Measurements from ENCODE around the gene AKAP8L.
"Not testable (repeated sequence)": the region's sequence is repeated elsewhere in the genome, so short reads cannot be mapped to it uniquely, and the experiment has no call there.

AKAP8L gene

DNA sequence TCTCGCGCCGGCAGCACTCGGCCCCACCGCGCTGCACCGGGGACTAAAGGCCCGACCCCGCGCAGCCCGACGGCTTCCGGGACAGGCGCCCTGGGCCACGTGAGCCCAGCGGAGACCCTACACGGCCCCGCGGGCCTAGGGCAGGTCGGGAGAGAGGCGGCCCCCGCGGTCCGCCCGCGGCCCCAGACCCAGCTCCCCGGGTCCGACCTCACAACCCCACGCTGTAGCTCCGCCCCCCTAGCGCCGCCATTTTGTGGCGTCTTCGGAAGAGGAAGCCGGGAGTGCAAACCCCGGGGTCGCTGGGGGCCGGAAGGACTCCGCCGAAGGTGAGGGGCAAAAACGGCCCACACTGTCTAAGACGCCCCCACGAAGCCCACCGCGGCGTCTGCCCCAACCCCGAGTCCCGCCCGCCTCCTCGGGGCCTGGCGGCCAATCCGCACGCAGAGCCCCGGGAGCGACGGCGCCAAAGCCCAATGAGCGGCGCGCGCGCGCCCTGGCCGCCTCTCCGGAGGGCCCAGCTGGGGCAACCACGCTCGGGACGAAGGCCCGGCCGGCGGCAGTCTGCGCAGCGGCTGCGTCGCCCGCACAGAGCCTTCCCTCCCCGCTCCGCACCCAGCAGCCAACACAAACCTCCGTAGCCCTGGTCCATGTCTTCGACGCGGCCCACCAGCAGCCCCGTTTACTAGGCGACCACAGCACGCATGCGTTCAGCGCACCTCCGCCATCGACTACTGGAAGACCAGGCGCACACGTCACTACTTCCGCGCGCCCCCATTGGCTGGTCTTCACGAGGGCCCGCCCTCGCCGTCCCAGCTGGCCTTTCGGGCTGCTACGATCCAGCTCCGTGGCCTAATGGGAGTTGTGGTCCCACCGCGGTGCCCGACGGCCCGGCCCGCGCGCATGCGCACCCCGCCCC is 39.4 kb downstream of the AKAP8L start, which contains the start of gene AKAP8:
TSS of gene AKAP8 (minus strand) at position 705 of the 916 bp plus-strand sequence. CDS start at position 649, 56 bp downstream.
- peak; percentile 92 for DNase-seq

DNA sequence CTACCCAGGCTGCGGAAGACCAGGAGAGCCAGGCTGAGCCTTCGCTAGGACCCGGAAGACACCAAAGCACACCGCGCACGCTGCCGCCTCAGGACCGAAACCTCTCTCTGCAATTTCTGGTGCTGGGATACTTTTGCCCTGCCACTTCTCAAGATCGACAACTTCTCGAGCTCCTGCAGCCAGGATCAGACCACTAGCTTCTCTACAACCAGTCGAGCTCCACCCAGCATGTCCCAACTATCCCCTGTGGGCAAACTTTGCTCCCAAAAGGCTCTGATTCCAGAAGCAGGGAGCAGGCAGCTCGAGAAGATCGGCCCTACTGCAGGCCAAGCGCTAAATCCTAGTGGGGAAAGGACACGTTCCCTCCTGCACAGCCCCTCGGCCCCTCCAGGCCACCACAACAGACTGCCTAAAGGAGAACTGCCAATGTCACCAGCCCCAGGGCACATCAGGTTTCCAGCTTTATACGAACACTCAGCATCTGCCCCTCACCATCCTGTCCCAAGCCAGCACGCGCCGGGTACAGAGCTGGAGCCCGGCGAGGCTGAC is 40.2 kb downstream of the AKAP8L start:
- DNase-seq, result peak; percentile 22

DNA sequence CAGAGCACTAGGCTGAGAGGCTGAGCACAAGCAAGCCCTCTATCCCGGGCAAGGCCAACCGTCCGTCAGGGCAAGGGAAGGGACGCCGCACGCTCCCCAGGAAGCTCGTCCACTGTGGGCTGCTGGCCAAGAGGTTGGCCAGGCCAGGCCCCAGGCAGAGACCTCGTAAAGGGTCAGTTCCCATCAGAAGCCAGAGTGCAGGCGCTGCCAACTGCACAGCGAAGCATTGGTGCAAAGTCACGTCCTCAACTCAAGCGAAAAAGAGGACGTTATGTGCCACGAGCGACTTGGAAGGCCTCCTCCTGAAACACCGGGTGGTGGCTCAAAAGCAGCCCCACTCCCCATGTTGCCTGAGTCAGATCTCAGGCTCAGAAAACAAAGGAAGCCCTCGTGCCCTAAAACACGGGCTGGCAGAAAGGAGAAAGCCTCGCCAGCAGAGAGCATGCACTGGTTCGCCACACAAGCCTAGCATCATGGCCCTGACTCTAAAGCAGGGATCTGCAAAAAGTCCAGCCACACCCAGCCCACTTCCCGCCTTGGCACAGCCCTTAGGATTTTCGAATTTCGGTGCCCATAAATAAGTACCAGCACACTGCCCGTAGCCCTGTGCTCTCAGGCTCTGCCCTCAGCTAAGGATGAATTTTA is 43.9 kb downstream of the AKAP8L start:
- DNase-seq, result no peak

DNA sequence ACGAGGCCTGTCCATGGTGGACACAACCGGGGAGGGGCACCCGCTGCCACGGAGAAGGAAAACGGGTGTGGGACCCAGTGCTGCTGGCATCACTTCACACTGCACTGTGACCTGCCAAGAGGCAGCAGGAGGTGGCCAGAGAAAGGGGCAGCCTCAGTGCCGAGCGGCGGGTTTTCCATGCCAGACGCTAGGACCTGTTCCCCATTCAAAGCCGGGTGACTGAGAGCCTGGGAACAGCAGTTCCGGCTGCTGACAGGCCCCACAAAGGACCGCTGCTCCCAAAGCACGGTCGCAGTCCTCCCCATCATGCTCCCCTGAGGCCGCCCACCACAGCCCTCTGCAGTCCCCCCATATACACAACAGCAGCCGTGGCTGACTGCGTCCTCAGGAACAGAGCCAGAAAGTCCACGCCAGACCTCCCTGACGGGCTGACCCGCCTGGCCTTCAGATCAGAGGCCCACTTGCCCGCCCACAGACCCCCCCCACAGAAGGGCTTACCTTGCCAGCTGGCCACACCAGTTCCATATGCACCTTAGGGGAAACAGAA is 44.6 kb downstream of the AKAP8L start:
- DNase-seq, result no peak

DNA sequence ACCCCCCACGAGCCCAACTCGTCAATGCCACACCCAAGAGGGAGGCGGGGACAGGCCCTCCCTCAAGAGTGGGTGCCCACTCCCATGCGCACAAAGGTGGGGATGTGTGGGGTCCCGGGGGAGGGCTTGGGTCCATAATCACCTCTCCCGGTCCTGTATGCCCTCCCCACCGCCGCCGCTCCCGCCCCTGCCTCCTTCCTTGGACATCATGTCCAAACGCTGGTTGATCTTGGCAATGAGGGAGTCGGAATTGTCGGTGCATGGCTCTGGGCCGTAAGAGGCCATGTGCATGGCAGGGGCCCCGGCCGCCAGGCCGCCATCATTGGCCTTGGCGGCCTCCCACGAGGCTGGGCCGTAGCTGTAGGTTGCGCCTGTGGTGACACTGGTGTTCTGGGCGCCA is 45.1 kb downstream of the AKAP8L start:
- DNase-seq, result no peak

DNA sequence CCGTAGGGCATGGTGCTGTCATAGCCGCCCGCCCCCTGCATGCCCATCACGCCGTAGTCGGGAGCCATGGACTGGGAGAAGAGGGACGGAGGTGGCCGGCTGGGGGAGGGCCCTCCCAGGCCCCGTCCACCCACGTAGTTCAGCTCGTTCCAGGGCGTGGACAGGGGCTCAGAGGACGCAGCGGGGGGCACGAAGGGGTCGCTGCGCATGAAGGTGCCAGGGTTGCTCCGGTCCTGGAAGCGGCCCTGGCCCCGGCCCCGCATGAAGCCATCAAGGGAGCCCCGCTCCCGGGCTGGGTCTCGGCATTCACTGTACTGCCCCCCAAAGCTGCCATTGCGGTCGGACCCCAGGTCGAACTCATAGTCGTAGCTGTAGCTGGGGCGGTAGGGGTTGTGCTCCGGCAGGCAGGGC is 45.9 kb downstream of the AKAP8L start:
- no peak for DNase-seq

DNA sequence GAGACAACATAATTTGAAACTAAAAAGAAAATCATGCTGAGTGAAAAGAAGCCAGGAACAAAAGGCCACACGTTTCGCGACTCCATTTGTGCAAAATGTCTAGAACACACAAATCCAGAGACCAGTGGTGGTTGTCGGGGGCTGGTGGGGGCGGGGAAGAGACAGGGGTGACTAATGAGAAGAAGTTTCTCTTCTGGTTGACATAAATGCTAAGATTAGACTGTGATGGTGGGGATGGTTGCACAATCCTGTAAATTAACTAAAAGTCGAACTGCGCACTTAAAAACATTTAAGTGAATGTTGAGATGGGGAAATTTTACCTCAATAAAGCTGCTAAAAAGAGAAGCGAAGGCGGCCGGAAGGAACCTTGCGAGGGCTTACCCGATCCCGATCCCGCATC is 46.3 kb downstream of the AKAP8L start:
- DNase-seq, result no peak

DNA sequence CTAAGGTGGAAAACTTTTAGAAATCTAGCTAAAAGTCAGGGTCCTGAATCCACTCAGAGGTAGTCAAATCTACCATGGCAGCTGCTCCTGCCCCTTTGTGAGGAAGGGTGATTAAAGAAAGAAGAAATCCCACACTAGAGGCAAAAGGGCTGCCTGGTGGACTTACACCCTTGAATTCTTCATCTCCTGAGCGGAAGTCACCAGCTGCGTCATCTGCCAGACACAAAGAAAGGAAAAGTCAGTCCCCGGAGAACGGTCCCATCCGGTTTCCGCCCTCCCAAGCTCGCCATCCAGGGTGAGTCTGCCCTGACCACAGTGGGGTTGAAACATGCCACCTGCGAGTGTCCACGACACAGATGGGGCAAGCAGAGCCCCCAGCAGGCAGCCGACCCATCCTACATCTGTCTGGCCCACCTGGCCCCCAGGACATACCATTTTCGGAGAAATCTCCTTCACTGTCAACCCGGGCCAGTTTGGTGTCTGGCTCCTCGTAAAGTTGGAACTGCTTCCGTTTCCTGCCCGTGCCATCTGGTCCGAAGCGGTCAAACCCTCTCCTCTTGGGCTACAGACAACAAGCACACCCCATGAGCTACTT is 46.9 kb downstream of the AKAP8L start:
- DNase-seq, result no peak

DNA sequence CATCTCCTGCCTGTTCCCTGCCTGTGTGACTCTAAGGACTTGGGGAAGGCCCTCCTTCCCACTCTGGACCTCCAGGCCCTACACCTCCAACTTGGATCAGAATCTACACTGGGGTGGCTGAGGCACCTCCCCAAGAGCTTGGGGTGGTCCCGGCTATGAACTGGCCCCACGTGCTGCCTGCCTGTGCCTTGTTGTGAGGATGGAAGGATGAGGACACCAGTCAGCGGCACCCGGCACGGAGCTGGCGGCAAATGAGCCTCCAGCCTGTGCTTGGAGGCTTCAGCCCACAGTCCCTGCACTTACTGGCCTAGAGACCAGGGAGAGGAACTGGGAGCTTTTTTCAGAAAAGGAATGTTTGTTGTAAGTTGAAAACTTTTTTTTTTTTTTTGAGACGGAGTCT is 47.7 kb downstream of the AKAP8L start:
- DNase-seq, result no peak

DNA sequence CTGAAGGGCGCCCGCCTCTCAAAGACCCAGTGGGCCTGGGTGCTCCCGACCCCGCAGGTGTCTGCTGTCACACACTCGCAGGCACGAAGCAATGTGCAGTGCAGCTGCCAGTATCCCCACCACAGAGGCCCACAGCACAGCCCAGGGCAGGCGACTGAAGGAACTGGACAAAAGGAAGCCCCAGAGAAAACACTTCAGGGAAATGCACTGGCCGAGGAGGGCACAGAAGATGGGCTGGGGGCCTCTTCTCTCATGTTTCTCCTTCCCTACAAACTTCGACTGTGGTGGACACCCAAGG is 49.2 kb downstream of the AKAP8L start:
- no peak for DNase-seq

DNA sequence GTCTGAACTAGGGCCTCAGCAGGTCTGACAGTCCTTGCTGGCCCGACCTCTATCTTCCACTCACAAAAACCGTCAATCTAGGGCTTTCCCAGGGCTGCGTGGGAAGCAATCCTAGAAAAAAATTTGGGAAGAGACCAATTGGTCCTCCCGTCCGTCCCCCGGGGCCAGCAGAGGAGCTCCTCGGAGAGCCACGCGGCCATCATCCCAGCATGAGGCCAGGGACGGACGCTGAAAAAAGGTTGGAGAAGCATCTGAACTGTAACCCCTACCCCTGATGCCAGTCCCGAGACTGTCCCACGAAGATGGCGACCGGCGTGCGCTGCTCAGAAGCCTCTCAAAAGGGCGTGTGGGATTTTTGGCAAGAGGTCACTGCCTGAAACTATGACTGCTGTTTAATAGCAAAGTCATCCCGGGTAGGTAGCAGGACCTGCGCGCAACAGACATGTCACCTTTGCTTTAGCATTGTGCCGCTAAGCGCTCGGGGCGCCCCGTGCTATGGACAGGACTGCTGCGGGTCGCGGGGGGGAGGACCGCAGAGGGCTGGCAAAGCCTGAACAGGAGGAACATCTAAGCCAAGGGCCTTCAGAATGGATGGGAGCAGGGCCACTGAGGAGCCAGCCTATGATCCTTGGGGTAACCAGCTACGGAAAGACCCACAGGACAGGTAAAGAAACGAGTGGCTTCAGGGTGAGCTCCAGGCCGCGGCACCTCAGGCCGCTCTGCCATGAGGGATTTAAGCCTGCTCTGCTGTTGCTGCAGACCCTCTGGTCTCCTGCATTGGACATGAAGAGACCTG is 49.8 kb downstream of the AKAP8L start:
- no peak for DNase-seq

DNA sequence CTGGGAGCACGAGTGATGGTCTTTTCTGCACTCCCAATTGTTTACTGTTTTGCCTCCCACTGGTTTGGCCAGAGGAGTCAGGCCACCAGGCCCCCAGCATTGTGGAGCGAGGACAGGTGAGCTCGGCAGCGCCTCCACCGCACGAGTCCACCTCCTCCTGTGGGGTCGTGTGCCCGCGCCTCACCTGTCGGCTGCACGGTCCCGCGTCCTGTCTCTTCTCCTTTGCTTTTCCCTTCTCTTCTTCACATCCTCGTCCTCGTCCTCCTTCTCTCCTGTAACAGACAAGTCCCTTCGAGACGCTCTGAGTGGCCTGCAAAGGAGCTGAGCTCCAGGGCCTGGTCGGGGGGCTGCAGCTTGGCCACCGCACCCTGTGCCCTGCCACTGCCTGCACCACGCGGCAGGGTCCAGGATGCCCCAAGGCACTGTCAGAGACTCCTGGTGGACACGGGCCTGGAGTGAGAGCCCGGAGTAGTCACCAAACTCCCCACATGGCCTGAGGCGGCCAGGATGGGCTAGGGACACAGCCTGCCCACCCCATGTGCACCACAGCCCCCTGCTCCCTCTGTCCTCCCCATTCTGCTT is 50.6 kb downstream of the AKAP8L start:
- DNase-seq, result no peak

DNA sequence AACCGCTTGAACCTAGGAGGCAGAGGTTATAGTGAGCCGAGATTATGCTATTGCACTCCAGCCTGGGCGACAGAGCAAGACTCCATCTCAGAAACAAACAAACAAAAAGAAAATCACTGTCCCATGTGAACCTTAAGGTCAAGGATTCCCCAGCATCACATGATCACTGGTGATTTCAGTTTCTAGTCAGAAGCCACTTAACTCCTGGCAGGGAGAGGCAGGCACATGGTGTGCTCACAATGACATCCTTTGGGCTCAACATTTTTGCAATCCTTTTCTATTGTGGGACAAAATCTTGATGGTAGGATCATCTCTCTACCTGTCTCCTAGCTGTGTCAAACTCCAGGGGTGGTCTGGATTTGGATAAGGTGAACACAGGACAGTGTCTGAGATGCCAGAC is 51.3 kb downstream of the AKAP8L start:
- DNase-seq, result no peak

DNA sequence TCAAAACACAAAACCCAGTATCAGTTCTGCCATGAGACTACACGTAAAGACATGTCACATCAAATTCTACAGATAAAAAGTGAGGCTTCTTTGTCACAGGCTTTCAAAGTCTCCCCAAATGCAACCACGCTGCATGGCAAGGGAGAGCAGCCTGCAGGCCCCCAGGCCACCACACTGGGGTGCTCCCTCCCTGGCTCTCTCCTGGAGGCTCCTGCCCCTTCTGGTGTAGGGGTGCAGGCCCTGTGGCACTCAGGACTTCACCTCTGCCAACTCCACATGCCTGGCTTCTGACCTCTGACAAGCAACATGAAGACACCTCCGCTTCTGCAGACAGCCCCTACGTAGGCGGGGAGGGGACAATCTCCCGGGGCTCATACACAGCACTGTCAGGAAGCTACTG is 53.5 kb downstream of the AKAP8L start:
- DNase-seq, result no peak

DNA sequence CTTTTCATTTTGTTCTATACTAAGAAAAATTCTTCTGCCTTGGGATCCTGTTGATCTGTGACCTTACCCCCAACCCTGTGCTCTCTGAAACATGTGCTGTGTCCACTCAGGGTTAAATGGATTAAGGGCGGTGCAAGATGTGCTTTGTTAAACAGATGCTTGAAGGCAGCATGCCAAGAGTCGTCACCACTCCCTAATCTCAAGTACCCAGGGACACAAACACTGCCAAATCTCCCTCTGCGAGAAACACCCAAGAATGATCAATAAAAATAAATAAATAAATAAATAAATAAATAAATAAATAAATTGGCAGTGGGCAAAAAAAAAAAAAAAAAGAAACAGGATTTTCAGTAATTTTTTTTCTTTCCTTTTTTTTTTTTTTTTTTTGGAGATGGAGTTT is 55.0 kb downstream of the AKAP8L start:
- not testable (repeated sequence) for DNase-seq

DNA sequence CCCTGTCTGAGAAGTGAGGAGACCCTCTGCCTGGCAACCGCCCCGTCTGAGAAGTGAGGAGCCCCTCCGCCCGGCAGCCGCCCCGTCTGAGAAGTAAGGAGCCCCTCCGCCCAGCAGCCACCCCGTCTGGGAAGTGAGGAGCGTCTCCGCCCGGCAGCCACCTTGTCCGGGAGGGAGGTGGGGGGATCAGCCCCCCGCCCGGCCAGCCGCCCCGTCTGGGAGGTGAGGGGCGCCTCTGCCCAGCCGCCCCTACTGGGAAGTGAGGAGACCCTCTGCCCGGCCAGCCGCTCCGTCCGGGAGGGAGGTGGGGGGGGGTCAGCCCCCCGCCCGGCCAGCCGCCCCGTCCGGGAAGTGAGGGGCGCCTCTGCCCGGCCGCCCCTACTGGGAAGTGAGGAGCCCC is 55.7 kb downstream of the AKAP8L start:
- DNase-seq, result not testable (repeated sequence)

DNA sequence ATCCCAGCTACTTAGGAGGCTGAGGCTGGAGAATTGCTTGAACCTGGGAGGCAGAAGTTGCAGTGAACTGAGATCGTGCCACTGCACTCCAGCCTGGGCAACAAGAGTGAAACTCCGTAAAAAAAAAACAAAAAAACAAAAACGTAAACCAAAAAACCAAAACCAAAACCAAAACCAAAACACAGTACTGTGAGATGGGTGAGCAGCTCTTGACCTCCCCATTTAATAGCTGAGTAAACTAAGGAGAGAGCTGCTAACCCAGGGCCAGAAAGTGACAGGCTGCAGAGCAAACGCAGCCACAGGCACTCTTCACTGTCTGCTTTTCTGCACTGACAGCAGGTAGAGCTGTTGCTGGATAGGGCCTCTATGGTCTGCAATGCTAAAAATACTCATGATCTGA is 58.8 kb downstream of the AKAP8L start:
- not testable (repeated sequence) for DNase-seq

DNA sequence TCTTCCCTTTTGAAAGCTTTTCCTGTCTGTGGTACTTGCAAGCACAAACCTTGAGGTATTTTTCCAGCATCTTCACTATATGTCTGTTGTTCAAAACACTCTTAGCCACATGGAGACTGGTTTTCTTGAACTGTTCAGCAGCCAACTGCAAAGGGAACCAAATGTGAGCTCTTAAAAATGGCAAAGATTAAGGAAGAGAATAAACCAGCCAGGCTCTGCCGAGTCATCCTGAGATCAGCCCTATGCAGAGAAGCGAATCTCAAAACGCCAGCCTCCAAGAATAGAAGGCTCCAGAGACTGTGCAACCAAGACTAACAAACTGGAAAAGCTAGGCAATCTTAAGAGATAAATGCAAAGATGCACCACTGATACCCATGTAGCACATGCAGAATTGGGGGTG is 59.9 kb downstream of the AKAP8L start:
- DNase-seq, result no peak

DNA sequence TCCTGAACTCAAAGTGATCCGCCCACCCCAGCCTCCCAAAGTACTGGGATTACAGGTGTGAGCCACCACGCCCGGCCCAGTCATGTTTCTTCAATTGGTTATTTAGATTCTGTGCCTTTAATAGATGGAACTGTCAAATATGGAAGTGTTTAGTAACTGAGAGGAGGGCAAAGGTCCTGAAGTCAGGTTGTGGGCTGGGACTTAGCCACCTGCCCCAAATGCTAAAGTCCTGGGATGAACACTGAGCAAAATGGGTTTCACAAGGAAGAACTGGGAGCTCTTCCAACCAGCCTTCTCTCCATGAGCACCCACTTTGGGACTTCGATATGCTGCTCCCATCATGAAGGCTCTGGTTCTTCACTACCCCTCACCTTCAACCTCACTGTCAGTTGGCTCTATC is 60.9 kb downstream of the AKAP8L start:
- no peak for DNase-seq

DNA sequence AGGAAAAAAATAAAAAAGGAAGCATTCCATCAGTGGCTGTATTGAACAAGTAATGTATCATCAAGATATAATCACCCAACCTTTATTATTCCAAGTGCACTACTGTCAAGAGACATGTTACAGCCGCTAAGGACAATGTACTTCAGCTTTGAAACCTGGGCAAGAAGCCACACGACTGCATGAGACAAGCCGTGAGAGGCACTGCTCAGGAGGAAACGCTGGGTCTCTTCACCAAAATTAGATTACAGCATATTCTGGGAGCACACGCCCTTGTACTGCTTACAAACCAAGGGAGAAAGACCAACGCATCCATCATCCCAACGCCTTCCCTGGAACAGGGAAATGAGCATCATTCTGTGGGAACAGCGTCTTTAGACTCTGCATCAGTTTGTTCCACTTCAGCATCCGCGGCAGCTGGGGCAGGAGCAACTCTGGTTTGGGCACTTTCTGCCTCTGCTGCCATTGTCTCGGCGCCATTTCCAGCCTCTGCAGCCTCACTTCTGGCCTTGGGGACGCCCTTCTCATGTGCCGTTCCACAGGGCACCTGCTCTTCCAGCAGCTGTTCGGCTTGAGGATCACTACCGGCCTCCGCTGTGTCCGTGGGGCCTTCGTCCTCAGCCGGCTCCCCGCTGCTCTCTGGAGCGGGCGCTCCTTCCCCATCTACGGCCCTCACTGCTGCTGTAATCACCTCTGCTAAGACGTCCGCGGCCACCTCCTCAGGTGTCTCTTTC is 64.1 kb downstream of the AKAP8L start:
- no peak for DNase-seq

DNA sequence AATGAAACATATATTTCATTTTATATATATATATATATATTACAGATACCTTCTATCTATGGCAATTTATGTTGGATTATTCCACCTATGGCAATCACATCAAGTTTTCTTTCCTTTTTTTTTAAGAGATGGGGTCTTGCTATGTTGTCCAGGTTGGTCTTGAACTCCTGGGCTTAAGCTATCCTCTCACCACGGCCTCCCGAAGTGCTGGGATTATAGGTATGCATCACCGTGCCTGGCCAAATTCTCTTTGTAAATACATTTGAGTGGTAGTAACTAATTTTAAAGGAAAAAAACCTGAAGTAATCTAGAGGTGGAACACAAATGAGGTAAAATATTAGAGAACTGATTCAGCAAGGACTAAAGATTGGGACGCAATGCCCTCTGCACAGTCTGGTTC is 64.9 kb downstream of the AKAP8L start:
- DNase-seq, result no peak

DNA sequence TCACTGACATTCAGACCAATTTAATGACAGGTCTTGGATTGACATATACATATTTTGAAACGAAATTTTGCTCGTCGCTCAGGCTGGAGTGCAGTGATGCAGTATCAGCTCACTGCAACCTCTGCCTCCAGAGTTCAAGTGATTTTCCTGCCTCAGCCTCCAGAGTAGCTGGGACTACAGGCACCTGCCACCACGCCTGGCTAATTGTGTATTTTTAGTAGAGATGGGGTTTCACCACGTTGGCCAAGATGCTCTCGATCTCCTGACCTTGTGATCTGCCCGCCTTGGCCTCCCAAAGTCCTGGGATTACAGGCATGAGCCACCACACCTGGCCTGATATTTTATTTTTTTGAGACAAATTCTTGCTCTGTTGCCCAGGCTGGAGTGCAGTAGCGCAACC is 66.3 kb downstream of the AKAP8L start:
- DNase-seq, result not testable (repeated sequence)
